ENCODE results near the gene CELA3B.
"Not testable (repeated sequence)": the region's sequence is repeated elsewhere in the genome, so short reads cannot be mapped to it uniquely, and the experiment has no call there.

Gene CELA3B

DNA sequence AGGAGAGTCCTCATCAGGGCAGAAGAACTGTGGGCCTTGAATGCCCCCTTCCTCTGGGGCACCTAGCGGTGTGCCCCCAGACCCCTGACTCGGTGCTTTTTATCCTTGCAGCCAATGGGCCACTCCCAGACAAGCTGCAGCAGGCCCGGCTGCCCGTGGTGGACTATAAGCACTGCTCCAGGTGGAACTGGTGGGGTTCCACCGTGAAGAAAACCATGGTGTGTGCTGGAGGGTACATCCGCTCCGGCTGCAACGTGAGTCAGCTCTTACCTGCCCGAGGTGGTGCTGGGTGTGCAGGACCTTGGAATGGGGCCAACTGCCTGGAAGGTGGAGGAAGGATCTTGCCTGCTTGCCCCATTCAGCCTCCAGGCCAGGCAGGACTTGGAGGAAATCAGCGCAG, 30.4 kb downstream of the CELA3B start:
- not testable (repeated sequence) for DNase-seq (ENCODE audit: low read depth)

DNA sequence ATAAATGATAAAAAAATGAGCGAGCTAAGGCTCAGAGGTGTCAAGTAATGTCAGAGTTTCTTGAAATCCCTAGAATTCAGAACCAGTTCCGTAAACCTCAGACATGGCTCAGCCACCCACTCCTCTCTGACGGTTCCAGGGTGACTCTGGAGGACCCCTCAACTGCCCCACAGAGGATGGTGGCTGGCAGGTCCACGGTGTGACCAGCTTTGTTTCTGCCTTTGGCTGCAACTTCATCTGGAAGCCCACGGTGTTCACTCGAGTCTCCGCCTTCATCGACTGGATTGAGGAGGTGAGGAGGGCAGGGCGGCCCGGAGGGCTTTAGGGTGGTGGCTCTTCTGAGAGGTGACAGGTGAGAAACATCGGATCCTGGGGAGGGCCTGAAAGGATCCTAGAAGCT, 32.7 kb downstream of the CELA3B start:
- DNase-seq (ENCODE audit: low read depth): not testable (repeated sequence)

- DNase-seq (ENCODE audit: low read depth): not testable (repeated sequence)
Measured at GRCh38 chr1:22012752-22013151, 35.9 kb downstream of the CELA3B start.

DNA sequence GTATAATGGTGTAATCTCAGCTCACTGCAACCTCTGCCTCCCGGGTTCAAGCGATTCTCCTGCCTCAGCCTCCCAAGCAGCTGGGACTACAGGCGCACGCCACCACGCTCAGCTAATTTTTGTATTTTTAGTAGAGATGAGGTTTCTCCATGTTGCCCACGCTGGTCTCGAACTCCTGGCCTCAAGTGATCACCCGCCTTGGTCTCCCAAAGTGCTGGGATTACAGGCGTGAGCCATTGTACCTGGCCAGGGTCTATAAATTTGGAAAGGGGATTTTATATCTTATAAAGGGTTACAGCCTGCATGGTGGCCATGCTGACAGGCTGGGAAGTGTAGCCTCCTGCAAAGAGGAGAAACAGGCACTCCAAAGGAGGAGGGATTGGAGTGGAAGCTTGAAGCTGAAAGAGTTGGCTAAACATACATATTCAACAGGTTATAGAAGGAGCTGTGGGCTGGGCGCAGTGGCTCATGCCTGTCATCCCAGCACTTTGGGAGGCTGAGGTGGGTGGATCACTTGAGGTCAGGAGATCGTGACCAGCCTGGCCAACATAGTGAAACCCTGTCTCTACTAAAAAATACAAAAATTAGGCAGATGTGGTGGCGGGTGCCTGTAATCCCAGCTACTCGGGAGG, 37.9 kb downstream of the CELA3B start:
- DNase-seq (ENCODE audit: low read depth): not testable (repeated sequence)

- peak; percentile 87 for DNase-seq (ENCODE audit: low read depth)
Measured at GRCh38 chr1:22018583-22019559, 42.0 kb downstream of the CELA3B start.

GRCh38 chr1:22021061-22021460, 44.2 kb downstream of the CELA3B start:
- DNase-seq (ENCODE audit: low read depth): no peak

- DNase-seq (ENCODE audit: low read depth): no peak
Measured at GRCh38 chr1:22024485-22025367, 47.9 kb downstream of the CELA3B start.

DNA sequence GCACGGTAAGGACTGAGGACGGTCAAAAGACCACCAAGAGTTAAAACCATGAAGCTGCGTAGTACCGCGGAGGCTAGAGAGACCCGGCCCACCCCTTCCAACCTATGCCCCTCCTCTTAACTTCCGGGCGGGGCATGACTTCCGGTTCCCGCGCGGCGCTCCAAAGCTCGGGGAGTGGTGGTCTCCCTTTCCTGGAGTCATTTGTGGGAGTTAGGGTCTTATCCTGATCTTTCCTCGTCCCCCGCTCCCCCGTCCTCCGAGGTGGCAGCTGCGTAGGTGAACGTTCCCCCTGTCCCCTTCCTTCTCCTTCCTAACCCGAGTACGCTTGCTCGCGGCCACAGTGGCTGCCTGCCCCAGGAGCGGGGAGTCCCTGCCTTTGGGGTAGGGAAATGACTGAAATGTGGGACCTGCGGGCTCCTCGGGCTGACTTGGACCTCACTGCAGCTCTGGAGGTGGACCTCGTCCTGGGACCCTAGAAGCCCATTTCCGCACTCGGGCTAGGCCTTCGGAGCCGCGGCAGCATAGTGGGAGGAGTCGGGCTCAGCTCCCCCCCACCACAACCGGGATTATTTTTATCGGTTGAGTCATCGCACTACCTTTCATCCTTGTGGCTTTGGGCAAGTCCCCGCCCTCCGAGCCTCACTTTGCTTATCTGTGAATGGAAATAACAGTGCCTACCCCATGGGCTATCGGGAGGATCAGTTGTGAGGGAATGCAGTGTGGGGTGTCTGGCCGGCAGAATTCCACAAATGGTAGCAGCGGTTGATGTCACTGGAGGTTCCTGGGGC, 48.7 kb downstream of the CELA3B start:
- peak; percentile 66 for DNase-seq (ENCODE audit: low read depth)

- no peak for DNase-seq (ENCODE audit: low read depth)
Measured at GRCh38 chr1:22026924-22027289, 50.1 kb downstream of the CELA3B start.

DNA sequence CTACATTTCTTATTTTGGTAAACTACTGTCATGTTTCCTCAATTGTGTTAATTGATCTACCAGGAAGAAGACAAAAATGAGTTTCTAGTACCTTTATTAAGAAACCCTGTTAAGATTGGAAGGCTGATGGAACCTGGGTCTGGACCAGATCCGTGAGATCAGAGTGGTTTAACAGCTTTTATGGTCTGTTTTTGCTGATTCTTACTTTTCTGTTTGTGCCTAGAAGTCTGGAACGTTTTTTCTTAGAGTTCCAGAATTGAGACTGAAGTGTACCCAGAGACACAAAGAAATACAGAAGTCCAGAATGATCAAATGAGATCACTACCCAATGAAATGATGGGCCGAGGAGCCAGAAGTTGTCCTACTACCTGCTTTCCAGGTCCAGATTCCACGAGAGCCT, 53.2 kb downstream of the CELA3B start:
- DNase-seq (ENCODE audit: low read depth): no peak

GRCh38 chr1:22030473-22030872, 53.7 kb downstream of the CELA3B start:
- no peak for DNase-seq (ENCODE audit: low read depth)

DNA sequence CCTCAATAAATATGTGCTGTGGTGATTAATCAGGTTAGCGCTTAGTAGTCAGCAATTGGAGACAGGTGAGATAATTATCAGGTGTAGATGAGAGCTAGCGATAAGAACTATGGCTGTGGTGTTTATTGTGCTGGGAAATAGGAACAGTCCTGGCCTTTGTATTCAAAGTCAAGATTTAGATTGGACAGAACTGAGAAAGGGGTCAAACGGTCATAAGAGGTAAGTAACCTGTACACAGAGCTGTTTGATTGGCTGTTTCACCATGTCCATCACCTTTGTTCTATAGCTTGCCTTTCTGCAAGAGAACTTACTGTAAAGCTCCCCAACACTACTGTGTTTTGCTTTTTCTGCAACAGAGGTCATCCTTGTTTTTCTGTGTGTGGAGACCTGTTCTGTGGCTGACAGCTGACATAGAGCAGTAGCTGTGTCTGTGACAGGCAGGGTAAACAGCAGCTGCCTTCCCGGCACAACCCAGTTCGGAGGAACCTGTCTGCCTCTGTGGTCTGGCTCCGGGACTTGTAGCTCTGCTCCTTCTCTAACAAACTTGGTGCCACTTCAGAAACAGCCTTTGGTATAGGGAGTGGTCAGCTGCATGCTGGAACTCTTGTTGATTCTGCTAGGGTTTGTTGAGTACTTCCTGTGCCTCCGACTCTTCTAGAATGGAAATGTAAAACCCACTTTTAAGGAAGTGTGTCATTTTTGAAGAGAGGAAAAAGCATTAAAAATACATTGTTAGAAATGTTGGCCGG, 54.6 kb downstream of the CELA3B start:
- no peak for DNase-seq (ENCODE audit: low read depth)

GRCh38 chr1:22034834-22035233, 58.0 kb downstream of the CELA3B start:
- not testable (repeated sequence) for DNase-seq (ENCODE audit: low read depth)

GRCh38 chr1:22037520-22037919, 60.7 kb downstream of the CELA3B start:
- DNase-seq (ENCODE audit: low read depth): no peak

- DNase-seq (ENCODE audit: low read depth): no peak
Measured at GRCh38 chr1:22038036-22038435, 61.2 kb downstream of the CELA3B start.
